ENCODE data around the gene FZD7. TPM values are rescaled to one million over a fixed set of nuclear protein-coding genes. Genes with fewer than 3 reads are reported as not detected.

Gene FZD7
- polyA plus RNA-seq, 1 donor (not counting 4 experiments of a cell fraction or from before 2014, with no cell fraction given), result 1.3 TPM

GRCh38 chr2:202019689-202020450, 13.8 kb upstream of the FZD7 start:
- Histone ChIP-seq H3K9me3 (ENCODE audit: control insufficient read depth, low read depth, low read length) (no peaks in the 10 kb centered on the region), H3K27ac (ENCODE audit: control insufficient read depth, insufficient read depth, low read length) (no peak overlapping the region), H3K4me3 (ENCODE audit: control insufficient read depth in 2 of 3, extremely low read depth in 1 of 3, insufficient read depth in 2 of 3, low read depth in 1 of 3, low read length in 3 of 3) (no peak overlapping the region), H3K4me2 (ENCODE audit: control insufficient read depth, extremely low read depth, insufficient read depth, low read depth, low read length) (no peak overlapping the region), H3K27me3 (ENCODE audit: control insufficient read depth, extremely low read depth, insufficient read depth, low read length) (peaks cover 4% of the 10 kb centered on the region), H3K9me1 (ENCODE audit: control insufficient read depth, extremely low read depth, insufficient read depth, low read length) (no peaks in the 10 kb centered on the region), H3K36me3 (ENCODE audit: control insufficient read depth in 2 of 2, extremely low read depth in 1 of 2, insufficient read depth in 2 of 2, low read length in 2 of 2) (no peaks in the 10 kb centered on the region), H3K4me1 (ENCODE audit: control insufficient read depth, extremely low read depth, insufficient read depth, low read length) (no peaks in the 10 kb centered on the region), H4K20me1 (ENCODE audit: control insufficient read depth, extremely low read depth, insufficient read depth, low read length) (no peaks in the 10 kb centered on the region), H3K9ac (ENCODE audit: control insufficient read depth, extremely low read depth, insufficient read depth, low read length) (no peak overlapping the region), H3K79me2 (ENCODE audit: control insufficient read depth, insufficient read depth, low read length) (no peaks in the 10 kb centered on the region), H2AFZ (ENCODE audit: control insufficient read depth, low read length) (no peak overlapping the region)
- TF ChIP-seq CTCF (optimal IDR thresholded peaks at IDR 0.05 in 1 of 3, IDR thresholded peaks at IDR 0.05 in 1 of 3, conservative IDR thresholded peaks at IDR 0.05 in 1 of 3; ENCODE audit: extremely low read depth in 1 of 3, insufficient read depth in 2 of 3, low read length in 3 of 3), result no peak
- TF ChIP-seq EZH2 (IDR thresholded peaks at IDR 0.05; ENCODE audit: low read length), result no peak
- dilution Hi-C loops (cut with MboI; ENCODE audit: extremely low pct_ligation_motif_present, low sequenced_read_pairs), result no loop called here
- DNase-seq (ENCODE audit: low read depth, low spot score) (no peak), FAIRE-seq (no peak)

GRCh38 chr2:202022755-202023154, 10.9 kb upstream of the FZD7 start:
- no peak overlapping the region for H3K9ac ChIP-seq (ENCODE audit: control insufficient read depth, extremely low read depth, insufficient read depth, low read length)
- no peaks in the 10 kb centered on the region for H3K9me3 ChIP-seq (ENCODE audit: control insufficient read depth, low read depth, low read length)
- H3K4me3 ChIP-seq (ENCODE audit: control insufficient read depth in 2 of 3, extremely low read depth in 1 of 3, insufficient read depth in 2 of 3, low read depth in 1 of 3, low read length in 3 of 3), result no peak overlapping the region
- H3K27me3 ChIP-seq (ENCODE audit: control insufficient read depth, extremely low read depth, insufficient read depth, low read length), result peaks cover 4% of the 10 kb centered on the region
- H3K27ac ChIP-seq (ENCODE audit: control insufficient read depth, insufficient read depth, low read length), result no peak overlapping the region
- H4K20me1 ChIP-seq (ENCODE audit: control insufficient read depth, extremely low read depth, insufficient read depth, low read length), result no peaks in the 10 kb centered on the region
- H3K4me1 ChIP-seq (ENCODE audit: control insufficient read depth, extremely low read depth, insufficient read depth, low read length), result no peaks in the 10 kb centered on the region
- TF ChIP-seq EZH2 (IDR thresholded peaks at IDR 0.05; ENCODE audit: low read length) (no peak), CTCF (optimal IDR thresholded peaks at IDR 0.05 in 1 of 3, IDR thresholded peaks at IDR 0.05 in 1 of 3, conservative IDR thresholded peaks at IDR 0.05 in 1 of 3; ENCODE audit: extremely low read depth in 1 of 3, insufficient read depth in 2 of 3, low read length in 3 of 3) (no peak)
- no peak for FAIRE-seq
- H3K9me1 ChIP-seq (ENCODE audit: control insufficient read depth, extremely low read depth, insufficient read depth, low read length), result no peaks in the 10 kb centered on the region
- H3K4me2 ChIP-seq (ENCODE audit: control insufficient read depth, extremely low read depth, insufficient read depth, low read depth, low read length), result no peak overlapping the region
- dilution Hi-C loops (cut with MboI; ENCODE audit: extremely low pct_ligation_motif_present, low sequenced_read_pairs), result no loop called here
- no peaks in the 10 kb centered on the region for H3K79me2 ChIP-seq (ENCODE audit: control insufficient read depth, insufficient read depth, low read length)
- no peak for DNase-seq (ENCODE audit: low read depth, low spot score)
- no peaks in the 10 kb centered on the region for H3K36me3 ChIP-seq (ENCODE audit: control insufficient read depth in 2 of 2, extremely low read depth in 1 of 2, insufficient read depth in 2 of 2, low read length in 2 of 2)
- H2AFZ ChIP-seq (ENCODE audit: control insufficient read depth, low read length), result no peak overlapping the region

All from keratinocyte (primary cell).